Esophagus squamous epithelium (tissue), 5 donors: ENCODE data around the gene C4orf54. TPM values are rescaled to one million over a fixed set of nuclear protein-coding genes. Genes with fewer than 3 reads are reported as not detected.

Experiments
- DNase-seq: peaks from one replicate; lab custom pipeline; 2025; lab: John Stamatoyannopoulos, UW
- H3K27ac ChIP-seq, 4 donors: fragments of 200-600 bp; sonication (generic); one replicate each; pipeline ENCODE4 v1.5.1; 2016 to 2019; ENCODE audit warnings: mild to moderate bottlenecking in 1 of 4
- H3K27me3 ChIP-seq, 4 donors: fragments of 200-600 bp; sonication (generic); 1 replicate in 3 of 4; 2 replicates in 1 of 4; pipeline versions ENCODE4 v1.5.1 to v1.6.0; 2017 to 2021; ENCODE audit warnings: antibody characterized with exemption in 1 of 4
- H3K36me3 ChIP-seq, 3 donors: fragments of 200-600 bp; sonication (generic); one replicate each; pipeline ENCODE4 v1.5.1; 2016 to 2019
- H3K4me1 ChIP-seq, 3 donors: fragments of 200-600 bp; sonication (generic); one replicate each; pipeline ENCODE4 v1.5.1; 2017 to 2019
- H3K4me3 ChIP-seq, 4 donors: fragments of 200-600 bp; sonication (generic); 1 replicate in 3 of 4; 2 replicates in 1 of 4; pipeline ENCODE4 v1.5.1; 2016 to 2019; ENCODE audit warnings: mild to moderate bottlenecking in 2 of 4, moderate library complexity in 1 of 4
- H3K9me3 ChIP-seq, 3 donors: fragments of 200-600 bp; sonication (generic); one replicate each; pipeline ENCODE4 v1.5.1; 2016 to 2019
- CTCF ChIP-seq, 6 experiments: fragments of 450-650 bp in 4 of 6; fragments of 200-600 bp in 2 of 6; sonication (generic) in 2 of 6; IDR thresholded peaks; one replicate each; pipeline ENCODE4 v1.5.1; 2016 to 2019; ENCODE audit warnings: antibody characterized with exemption in 6 of 6, mild to moderate bottlenecking in 4 of 6, moderate library complexity in 4 of 6
- POLR2A ChIP-seq, 4 donors: fragments of 450-650 bp; IDR thresholded peaks; one replicate each; pipeline ENCODE4 v1.6.1; 2017; ENCODE audit warnings: antibody characterized with exemption in 4 of 4, mild to moderate bottlenecking in 4 of 4, moderate library complexity in 3 of 4
- WGBS, 2 donors: methylation state at CpG; one replicate each; pipeline ENCODE4 v1.1.5; 2018; 5-methylcytosine and 5-hydroxymethylcytosine counted together
- intact Hi-C: fragments of 100-400 bp; cut with DNase I; formaldehyde crosslinking; loops from one replicate; pipeline ENCODE4 v1.15.0; 2022
- total RNA-seq, 4 donors: library from RNA; depleted of rRNA; stranded (reverse); fragments of >200 nt; gene quantifications; one replicate each; pipeline ENCODE4 v1.1.0, GENCODE V29; 2016
- donor health status: DM: yes; HTN: yes; CAD: no.

Gene C4orf54
- total RNA-seq, 4 donors from 2014 or later: under 0.01 TPM; not detected in 3

DNA sequence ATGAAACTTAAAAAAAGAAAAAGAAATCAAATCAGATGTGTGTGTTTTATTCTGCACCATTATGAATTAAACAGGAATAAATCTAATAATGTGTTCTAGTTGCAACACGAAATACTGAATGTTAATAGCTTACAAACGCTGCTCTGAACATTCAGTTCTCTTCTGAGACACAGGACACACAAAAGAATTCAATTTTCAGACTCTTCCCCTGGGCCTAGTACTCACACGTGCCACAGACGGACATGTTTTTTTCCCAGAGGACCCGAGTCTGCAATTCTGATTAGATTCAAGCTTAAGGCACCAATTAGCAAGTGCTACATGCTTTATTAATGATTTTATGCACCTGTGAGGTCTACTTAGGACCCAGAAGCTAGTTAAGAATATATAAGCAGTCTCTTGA lies 20.5 kb downstream of the C4orf54 start:
- no peak overlapping the region for H3K4me3 ChIP-seq
- WGBS, 2 donors: 54 to 64% methylated on average over 5 of the region's 5 CpGs

DNA sequence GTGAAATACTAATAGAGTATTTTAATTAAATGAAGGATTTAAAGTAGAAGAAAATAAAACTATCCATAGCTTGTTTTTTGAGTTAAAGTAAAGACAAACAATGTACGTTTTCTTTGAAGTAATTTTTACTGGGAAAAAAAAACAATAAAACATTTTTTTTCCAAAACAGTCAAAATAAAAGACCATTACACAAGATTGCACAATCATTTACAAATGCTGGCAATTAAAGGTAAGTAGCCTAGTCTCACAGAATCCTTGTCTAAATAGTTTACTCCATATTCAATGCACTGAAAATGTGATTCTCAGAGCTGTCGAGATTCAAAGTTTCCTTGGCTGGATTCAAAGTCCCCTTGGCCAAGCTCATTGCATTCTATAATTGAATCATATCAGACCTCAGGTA lies 21.2 kb downstream of the C4orf54 start:
- H3K4me1 ChIP-seq: peaks cover 0 to 5% (median 0%) of the 10 kb centered on the region in 3 donors
- TF ChIP-seq POLR2A (IDR thresholded peaks at IDR 0.05) (no peak), CTCF (IDR thresholded peaks at IDR 0.05) (no peak)
- no peak overlapping the region for H3K4me3 ChIP-seq
- peak overlapping the region in 1 of 4 donors; percentile 19 for H3K27ac ChIP-seq
- H3K36me3 ChIP-seq: no peaks in the 10 kb centered on the region
- WGBS, 2 donors: 66 to 67% methylated on average over 2 of the region's 2 CpGs
- peaks cover 0 to 13% (median 0%) of the 10 kb centered on the region in 4 donors for H3K27me3 ChIP-seq
- H3K9me3 ChIP-seq: no peaks in the 10 kb centered on the region
- no peak for DNase-seq
- intact Hi-C loops: no loop called here

More for the DNA sequence above, 20.5 kb downstream of the C4orf54 start:
- Histone ChIP-seq H3K27me3 (peaks cover 0 to 13% (median 0%) of the 10 kb centered on the region in 4 donors), H3K27ac (peak overlapping the region in 3 of 4 donors; percentile 6 to 33 (median 8)), H3K36me3 (no peaks in the 10 kb centered on the region), H3K4me1 (peaks cover 0 to 5% (median 0%) of the 10 kb centered on the region in 3 donors), H3K9me3 (no peaks in the 10 kb centered on the region)
- intact Hi-C loops: no loop called here
- no peak for TF ChIP-seq CTCF (IDR thresholded peaks at IDR 0.05)
- TF ChIP-seq POLR2A (IDR thresholded peaks at IDR 0.05): no peak
- no peak for DNase-seq

DNA sequence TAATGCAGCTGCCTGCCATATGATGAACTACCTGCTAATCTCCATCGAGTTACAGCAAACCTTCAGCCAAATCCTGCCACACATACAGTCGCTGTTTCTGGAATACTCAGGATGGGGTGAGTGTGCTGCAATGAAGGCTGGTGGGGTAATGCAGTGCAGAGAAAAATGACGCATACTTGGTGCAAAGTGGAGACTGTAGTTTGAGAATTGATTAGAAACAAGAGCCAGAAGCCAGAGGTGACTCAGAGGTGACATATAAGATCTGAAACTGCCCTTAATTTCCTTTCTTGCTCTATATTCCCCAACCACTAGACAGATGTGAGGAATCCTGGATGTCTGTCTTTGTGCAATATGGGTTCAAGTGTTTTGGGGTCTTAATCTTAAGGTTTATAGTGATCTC lies 22.0 kb downstream of the C4orf54 start:
- H3K9me3 ChIP-seq: no peaks in the 10 kb centered on the region
- H3K4me1 ChIP-seq: peaks cover 0 to 5% (median 0%) of the 10 kb centered on the region in 3 donors
- no peak for TF ChIP-seq CTCF (IDR thresholded peaks at IDR 0.05)
- no peak for TF ChIP-seq POLR2A (IDR thresholded peaks at IDR 0.05)
- H3K4me3 ChIP-seq: no peak overlapping the region
- H3K36me3 ChIP-seq: no peaks in the 10 kb centered on the region
- DNase-seq: no peak
- peaks cover 0 to 14% (median 0%) of the 10 kb centered on the region in 4 donors for H3K27me3 ChIP-seq
- WGBS, 2 donors: 72 to 76% methylated on average over 3 of the region's 3 CpGs
- intact Hi-C loops: no loop called here
- H3K27ac ChIP-seq: peak overlapping the region in 1 of 4 donors; percentile 49

DNA sequence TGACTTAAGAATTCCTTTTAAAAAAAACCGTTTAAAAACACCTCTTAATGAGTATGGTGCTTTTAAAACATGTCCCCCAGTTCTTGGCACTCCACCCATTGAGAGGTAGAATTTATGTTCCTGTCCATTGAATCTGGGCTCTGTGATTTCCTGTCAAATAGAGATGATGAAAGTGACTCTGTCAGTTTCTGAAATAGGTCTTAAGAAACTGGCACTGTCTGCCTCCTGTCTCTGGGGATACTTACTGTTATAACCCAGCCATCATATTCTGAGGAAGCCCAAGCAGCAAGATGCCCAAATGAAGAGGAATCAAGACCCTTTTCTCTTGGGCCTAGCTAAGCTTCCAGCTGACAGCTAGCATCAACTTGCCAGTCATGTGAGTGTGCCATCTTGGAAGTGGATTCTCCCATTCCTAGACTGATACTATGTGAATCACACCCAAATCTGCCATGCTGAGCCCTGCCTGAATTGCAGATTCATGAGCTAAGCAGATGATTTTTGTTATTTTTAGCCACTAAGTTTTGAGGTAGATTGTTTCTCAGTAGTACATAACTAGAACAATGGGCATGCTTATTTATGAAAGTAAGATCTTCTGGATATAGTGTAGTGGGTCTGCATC lies 22.8 kb downstream of the C4orf54 start:
- TF ChIP-seq CTCF (IDR thresholded peaks at IDR 0.05) (no peak), POLR2A (IDR thresholded peaks at IDR 0.05) (no peak)
- Histone ChIP-seq H3K4me1 (peaks cover 0 to 5% (median 0%) of the 10 kb centered on the region in 3 donors), H3K27ac (peak overlapping the region in 1 of 4 donors; percentile 28), H3K9me3 (no peaks in the 10 kb centered on the region), H3K36me3 (no peaks in the 10 kb centered on the region), H3K4me3 (no peak overlapping the region), H3K27me3 (peaks cover 0 to 21% (median 0%) of the 10 kb centered on the region in 4 donors)
- no peak for DNase-seq
- intact Hi-C loops: no loop called here
- WGBS, 2 donors: 63 to 80% methylated on average over 1 of the region's 1 CpG

- H3K4me1 ChIP-seq: peaks cover 0 to 5% (median 0%) of the 10 kb centered on the region in 3 donors
- no peaks in the 10 kb centered on the region for H3K9me3 ChIP-seq
- H3K27me3 ChIP-seq: peaks cover 0 to 21% (median 0%) of the 10 kb centered on the region in 4 donors
- no peaks in the 10 kb centered on the region for H3K36me3 ChIP-seq
- TF ChIP-seq POLR2A (IDR thresholded peaks at IDR 0.05): no peak
- TF ChIP-seq CTCF (IDR thresholded peaks at IDR 0.05): no peak
- H3K4me3 ChIP-seq: no peak overlapping the region
- H3K27ac ChIP-seq: no peak overlapping the region
- 33 to 67% methylated on average over 14 of the region's 14 CpGs for WGBS, 2 donors
- DNase-seq: no peak
- intact Hi-C loops: no loop called here
These were observed 23.9 kb downstream of the C4orf54 start for GRCh38 chr4:99633772-99634171.
